ENCODE results near the gene SNX7.

DNA sequence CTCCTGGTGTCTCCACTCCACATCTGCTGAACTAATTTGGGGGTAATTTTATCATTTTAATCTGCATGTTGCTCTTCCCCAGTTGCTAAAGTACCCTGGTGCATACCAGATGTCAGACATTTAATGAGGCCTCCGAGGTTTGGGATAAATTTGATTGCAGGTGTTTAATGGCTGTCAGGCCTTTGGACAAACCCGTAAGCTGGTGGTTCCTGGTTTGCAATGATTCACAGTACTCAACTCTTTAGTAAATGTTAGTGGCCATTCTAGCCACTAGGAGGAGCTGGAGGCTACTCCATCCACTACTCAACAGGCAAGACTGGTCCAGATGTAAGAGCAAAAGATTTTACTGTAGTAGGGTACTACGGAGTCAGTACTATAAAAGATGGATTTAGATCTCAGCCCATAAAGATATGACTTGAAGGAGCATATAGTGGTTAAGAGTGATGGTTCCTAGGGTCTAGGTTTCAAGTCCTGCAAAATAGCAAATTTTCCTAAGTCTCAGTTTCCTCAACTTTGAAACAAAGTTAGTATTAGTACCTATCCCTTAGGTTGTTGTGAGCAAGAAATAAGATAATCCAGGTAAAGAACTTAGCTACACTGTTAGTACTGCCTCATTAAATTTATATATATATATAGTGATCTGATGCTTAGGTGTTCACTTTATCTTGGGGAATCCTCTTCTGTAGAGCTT lies 132.8 kb downstream of the SNX7 start:
- TF ChIP-seq, protein P1, sequence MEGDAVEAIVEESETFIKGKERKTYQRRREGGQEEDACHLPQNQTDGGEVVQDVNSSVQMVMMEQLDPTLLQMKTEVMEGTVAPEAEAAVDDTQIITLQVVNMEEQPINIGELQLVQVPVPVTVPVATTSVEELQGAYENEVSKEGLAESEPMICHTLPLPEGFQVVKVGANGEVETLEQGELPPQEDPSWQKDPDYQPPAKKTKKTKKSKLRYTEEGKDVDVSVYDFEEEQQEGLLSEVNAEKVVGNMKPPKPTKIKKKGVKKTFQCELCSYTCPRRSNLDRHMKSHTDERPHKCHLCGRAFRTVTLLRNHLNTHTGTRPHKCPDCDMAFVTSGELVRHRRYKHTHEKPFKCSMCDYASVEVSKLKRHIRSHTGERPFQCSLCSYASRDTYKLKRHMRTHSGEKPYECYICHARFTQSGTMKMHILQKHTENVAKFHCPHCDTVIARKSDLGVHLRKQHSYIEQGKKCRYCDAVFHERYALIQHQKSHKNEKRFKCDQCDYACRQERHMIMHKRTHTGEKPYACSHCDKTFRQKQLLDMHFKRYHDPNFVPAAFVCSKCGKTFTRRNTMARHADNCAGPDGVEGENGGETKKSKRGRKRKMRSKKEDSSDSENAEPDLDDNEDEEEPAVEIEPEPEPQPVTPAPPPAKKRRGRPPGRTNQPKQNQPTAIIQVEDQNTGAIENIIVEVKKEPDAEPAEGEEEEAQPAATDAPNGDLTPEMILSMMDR (IDR thresholded peaks at IDR 0.05) = peak; percentile 20 to 50 (median 40)
- no peak for TF ChIP-seq POLR2A (IDR thresholded peaks at IDR 0.05)

All from uterus (tissue), 2 donors.